Nephron progenitor cell (in vitro differentiated cells): ENCODE measurements around the gene BCAR3.

Experiments used
- DNase-seq: peaks from one replicate; pipeline ENCODE4 v3.0.0; 2021
- H3K27ac Mint-ChIP-seq: 2 replicates; pipeline ENCODE4 v1.8.0; 2021; ENCODE audit warnings: mild to moderate bottlenecking, moderate library complexity, mixed read lengths
- H3K27me3 Mint-ChIP-seq: 2 replicates; pipeline ENCODE4 v1.8.0; 2021; ENCODE audit warnings: mild to moderate bottlenecking, low read depth, mixed read lengths; ENCODE audit not compliant: poor library complexity
- H3K36me3 Mint-ChIP-seq: 2 replicates; pipeline ENCODE4 v1.8.0; 2021; ENCODE audit warnings: low read depth, mixed read lengths
- H3K4me1 Mint-ChIP-seq: 2 replicates; pipeline ENCODE4 v1.8.0; 2021; ENCODE audit warnings: mixed read lengths
- H3K4me3 Mint-ChIP-seq: 2 replicates; pipeline ENCODE4 v1.8.0; 2021; ENCODE audit warnings: mild to moderate bottlenecking, moderate library complexity, mixed read lengths
- H3K9me3 Mint-ChIP-seq: 2 replicates; pipeline ENCODE4 v1.8.0; 2021; ENCODE audit warnings: mild to moderate bottlenecking, moderate library complexity, mixed read lengths
- CTCF ChIP-seq: fragments of 200-600 bp; sonication (generic); IDR thresholded peaks from 2 replicates; pipeline ENCODE4 v1.5.0; 2021; ENCODE audit warnings: antibody characterized with exemption

BCAR3 gene

GRCh38 chr1:93681101-93681988 lies at the start of gene BCAR3:
BCAR3 (minus strand) TSS chr1:93681837; CDS start chr1:93674930, 6,907 bp downstream.
- Mint-ChIP-seq H3K27me3 (peaks cover 61% of the 10 kb centered on the region), H3K4me1 (peaks cover 26% of the 10 kb centered on the region), H3K27ac (peak within 1 kb of the TSS; percentile 37), H3K4me3 (peak within 1 kb of the TSS; percentile 91), H3K9me3 (no peaks in the 10 kb centered on the region), H3K36me3 (peaks cover 7% of the 10 kb centered on the region)
- peak; percentile 85 for DNase-seq
- TF ChIP-seq CTCF, result no peak

- no peaks in the 10 kb centered on the region for H3K36me3 Mint-ChIP-seq
- no peak for DNase-seq
- H3K27ac Mint-ChIP-seq, result no peak overlapping the region
- no peak overlapping the region for H3K4me3 Mint-ChIP-seq
- no peak for TF ChIP-seq CTCF
- H3K4me1 Mint-ChIP-seq, result peaks cover 75% of the 10 kb centered on the region
- peaks cover 3% of the 10 kb centered on the region for H3K27me3 Mint-ChIP-seq
- H3K9me3 Mint-ChIP-seq, result no peaks in the 10 kb centered on the region
Measured at GRCh38 chr1:93730621-93731020, 49.0 kb upstream of the BCAR3 start.

- Mint-ChIP-seq H3K27ac (no peak overlapping the region), H3K4me1 (peaks cover 82% of the 10 kb centered on the region), H3K36me3 (no peaks in the 10 kb centered on the region), H3K27me3 (peaks cover 3% of the 10 kb centered on the region), H3K9me3 (no peaks in the 10 kb centered on the region), H3K4me3 (no peak overlapping the region)
- no peak for DNase-seq
- TF ChIP-seq CTCF, result no peak
Measured at GRCh38 chr1:93729906-93730305, 48.3 kb upstream of the BCAR3 start.

- Mint-ChIP-seq H3K4me3 (no peak overlapping the region), H3K4me1 (peaks cover 86% of the 10 kb centered on the region), H3K27ac (no peak overlapping the region), H3K9me3 (no peaks in the 10 kb centered on the region), H3K27me3 (peaks cover 3% of the 10 kb centered on the region), H3K36me3 (no peaks in the 10 kb centered on the region)
- no peak for TF ChIP-seq CTCF
- no peak for DNase-seq
Measured at GRCh38 chr1:93729502-93729901, 47.9 kb upstream of the BCAR3 start.

- peaks cover 89% of the 10 kb centered on the region for H3K4me1 Mint-ChIP-seq
- H3K27me3 Mint-ChIP-seq, result peaks cover 3% of the 10 kb centered on the region
- H3K36me3 Mint-ChIP-seq, result no peaks in the 10 kb centered on the region
- H3K27ac Mint-ChIP-seq, result no peak overlapping the region
- DNase-seq, result no peak
- no peaks in the 10 kb centered on the region for H3K9me3 Mint-ChIP-seq
- no peak for TF ChIP-seq CTCF
- H3K4me3 Mint-ChIP-seq, result no peak overlapping the region
Measured at GRCh38 chr1:93728480-93729131, 47.0 kb upstream of the BCAR3 start.
